DND-41 (cell line): ENCODE results near the gene SLC9A7.

Source experiments
- EZH2 ChIP-seq: IDR thresholded peaks from 3 replicates; pipeline ENCODE4 v1.6.1; 2012; ENCODE audit warnings: borderline replicate concordance, low read depth, mild to moderate bottlenecking, moderate library complexity, low read length, inconsistent platforms; ENCODE audit not compliant: severe bottlenecking
- TF ChIP-seq, protein P1 (sequence below): IDR thresholded peaks from 2 replicates; pipeline ENCODE4 v1.5.1; 2012; ENCODE audit warnings: borderline replicate concordance, low read length, moderate library complexity, mild to moderate bottlenecking; ENCODE audit not compliant: poor library complexity, severe bottlenecking; ENCODE audit errors: extremely low read depth

DNA sequence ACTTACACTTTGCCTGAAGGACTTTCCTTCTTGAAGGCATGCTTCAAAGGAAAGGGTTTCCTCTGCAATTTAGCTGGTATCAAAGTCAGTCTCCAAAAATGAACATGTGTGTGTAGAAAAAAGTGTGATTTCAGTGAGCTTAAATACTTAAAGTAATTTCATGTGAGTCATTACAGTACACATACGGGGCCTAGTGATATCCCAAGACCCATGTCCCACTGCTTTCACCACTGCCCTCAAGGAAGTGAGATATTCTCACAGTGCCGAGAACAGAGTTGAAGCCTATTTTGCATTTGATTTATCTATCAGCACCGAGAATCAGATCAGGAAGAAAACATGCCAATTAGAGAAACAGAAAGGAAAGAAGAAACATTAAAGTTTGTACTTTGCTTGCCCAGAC is 124.3 kb downstream of the SLC9A7 start:
- TF ChIP-seq, protein P1, sequence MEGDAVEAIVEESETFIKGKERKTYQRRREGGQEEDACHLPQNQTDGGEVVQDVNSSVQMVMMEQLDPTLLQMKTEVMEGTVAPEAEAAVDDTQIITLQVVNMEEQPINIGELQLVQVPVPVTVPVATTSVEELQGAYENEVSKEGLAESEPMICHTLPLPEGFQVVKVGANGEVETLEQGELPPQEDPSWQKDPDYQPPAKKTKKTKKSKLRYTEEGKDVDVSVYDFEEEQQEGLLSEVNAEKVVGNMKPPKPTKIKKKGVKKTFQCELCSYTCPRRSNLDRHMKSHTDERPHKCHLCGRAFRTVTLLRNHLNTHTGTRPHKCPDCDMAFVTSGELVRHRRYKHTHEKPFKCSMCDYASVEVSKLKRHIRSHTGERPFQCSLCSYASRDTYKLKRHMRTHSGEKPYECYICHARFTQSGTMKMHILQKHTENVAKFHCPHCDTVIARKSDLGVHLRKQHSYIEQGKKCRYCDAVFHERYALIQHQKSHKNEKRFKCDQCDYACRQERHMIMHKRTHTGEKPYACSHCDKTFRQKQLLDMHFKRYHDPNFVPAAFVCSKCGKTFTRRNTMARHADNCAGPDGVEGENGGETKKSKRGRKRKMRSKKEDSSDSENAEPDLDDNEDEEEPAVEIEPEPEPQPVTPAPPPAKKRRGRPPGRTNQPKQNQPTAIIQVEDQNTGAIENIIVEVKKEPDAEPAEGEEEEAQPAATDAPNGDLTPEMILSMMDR: no peak
- TF ChIP-seq EZH2: no peak
